Stimulated activated CD8-positive, alpha-beta memory T cell treated with anti-CD3 and anti-CD28 coated beads, Interleukin-15, amount 100 ng/mL, for 1 hour (primary cell): ENCODE results near the gene PUDP.

Experiments
- DNase-seq: peaks from one replicate; pipeline ENCODE4 v3.0.0-alpha.2; 2020; ENCODE audit warnings: low read depth

PUDP gene

GRCh38 chrX:7146703-7147412, 1.1 kb downstream of the PUDP start:
- no peak for DNase-seq

GRCh38 chrX:7146020-7146702, 1.8 kb downstream of the PUDP start:
- no peak for DNase-seq

- DNase-seq, result no peak
Measured at GRCh38 chrX:7145454-7145853, 2.5 kb downstream of the PUDP start.

- DNase-seq, result no peak
Measured at GRCh38 chrX:7143941-7144525, 3.9 kb downstream of the PUDP start.

GRCh38 chrX:7143076-7143475, 4.9 kb downstream of the PUDP start:
- no peak for DNase-seq

- no peak for DNase-seq
Measured at GRCh38 chrX:7139202-7140081, 8.5 kb downstream of the PUDP start.

- DNase-seq, result no peak
Measured at GRCh38 chrX:7134981-7135380, 13.0 kb downstream of the PUDP start.

- DNase-seq, result no peak
Measured at GRCh38 chrX:7133050-7133440, 14.9 kb downstream of the PUDP start.

- DNase-seq, result no peak
Measured at GRCh38 chrX:7132335-7133049, 15.5 kb downstream of the PUDP start.

- no peak for DNase-seq
Measured at GRCh38 chrX:7131621-7132020, 16.3 kb downstream of the PUDP start.

GRCh38 chrX:7127056-7127455, 20.9 kb downstream of the PUDP start:
- no peak for DNase-seq

- DNase-seq, result no peak
Measured at GRCh38 chrX:7120878-7121219, 27.1 kb downstream of the PUDP start.

- no peak for DNase-seq
Measured at GRCh38 chrX:7119950-7120877, 27.7 kb downstream of the PUDP start.

GRCh38 chrX:7117587-7117986, 30.4 kb downstream of the PUDP start:
- no peak for DNase-seq

- DNase-seq, result no peak
Measured at GRCh38 chrX:7116081-7116480, 31.9 kb downstream of the PUDP start.

- DNase-seq, result no peak
Measured at GRCh38 chrX:7115557-7115956, 32.4 kb downstream of the PUDP start.

GRCh38 chrX:7112071-7112470, 35.9 kb downstream of the PUDP start:
- no peak for DNase-seq

- no peak for DNase-seq
Measured at GRCh38 chrX:7111518-7111917, 36.4 kb downstream of the PUDP start.

- DNase-seq, result no peak
Measured at GRCh38 chrX:7110821-7111276, 37.1 kb downstream of the PUDP start.
